ENCODE measurements around the gene VPS13D.

VPS13D gene

GRCh38 chr1:12529640-12530174, 299.9 kb downstream of the VPS13D start:
- no peak for TF ChIP-seq EP300 (IDR thresholded peaks at IDR 0.05; ENCODE audit: borderline replicate concordance)
- no peak for TF ChIP-seq EGR1 (IDR thresholded peaks at IDR 0.05)
- TF ChIP-seq YY1 (IDR thresholded peaks at IDR 0.05; ENCODE audit: low read depth) = no peak
- no peak for TF ChIP-seq CREB1 (IDR thresholded peaks at IDR 0.05; ENCODE audit: low read depth)
- TF ChIP-seq RAD21 (IDR thresholded peaks at IDR 0.05; ENCODE audit: low read depth) = no peak
- TF ChIP-seq TCF12 (IDR thresholded peaks at IDR 0.05; ENCODE audit: low read depth) = no peak
- no peak for TF ChIP-seq USF1 (IDR thresholded peaks at IDR 0.05)
- TF ChIP-seq MAX (IDR thresholded peaks at IDR 0.05) = no peak
- TF ChIP-seq NFIC (IDR thresholded peaks at IDR 0.05) = no peak
- TF ChIP-seq FOXM1 (IDR thresholded peaks at IDR 0.05; ENCODE audit: borderline replicate concordance, low read depth) = no peak
- no peak for TF ChIP-seq CEBPB (IDR thresholded peaks at IDR 0.05)
- no peak for TF ChIP-seq REST (IDR thresholded peaks at IDR 0.05; ENCODE audit: low read depth)
- TF ChIP-seq ZBTB7A (IDR thresholded peaks at IDR 0.05; ENCODE audit: low read depth) = no peak
- no peak for TF ChIP-seq TAF1 (IDR thresholded peaks at IDR 0.05; ENCODE audit: low read depth)
- no peak for TF ChIP-seq TEAD4 (IDR thresholded peaks at IDR 0.05)

- no peak for TF ChIP-seq USF1 (IDR thresholded peaks at IDR 0.05)
- no peak for TF ChIP-seq CEBPB (IDR thresholded peaks at IDR 0.05)
- TF ChIP-seq YY1 (IDR thresholded peaks at IDR 0.05; ENCODE audit: low read depth) = no peak
- TF ChIP-seq NFIC (IDR thresholded peaks at IDR 0.05) = no peak
- no peak for TF ChIP-seq ZBTB7A (IDR thresholded peaks at IDR 0.05; ENCODE audit: low read depth)
- TF ChIP-seq EGR1 (IDR thresholded peaks at IDR 0.05) = no peak
- TF ChIP-seq FOXM1 (IDR thresholded peaks at IDR 0.05; ENCODE audit: borderline replicate concordance, low read depth) = no peak
- no peak for TF ChIP-seq TCF12 (IDR thresholded peaks at IDR 0.05; ENCODE audit: low read depth)
- TF ChIP-seq TAF1 (IDR thresholded peaks at IDR 0.05; ENCODE audit: low read depth) = no peak
- no peak for TF ChIP-seq RAD21 (IDR thresholded peaks at IDR 0.05; ENCODE audit: low read depth)
- no peak for TF ChIP-seq EP300 (IDR thresholded peaks at IDR 0.05; ENCODE audit: borderline replicate concordance)
- TF ChIP-seq TEAD4 (IDR thresholded peaks at IDR 0.05) = no peak
Measured at GRCh38 chr1:12530462-12531178, 300.8 kb downstream of the VPS13D start.

GRCh38 chr1:12531179-12531499, 301.3 kb downstream of the VPS13D start:
- TF ChIP-seq EP300 (IDR thresholded peaks at IDR 0.05; ENCODE audit: borderline replicate concordance) (no peak), NFIC (IDR thresholded peaks at IDR 0.05) (no peak), YY1 (IDR thresholded peaks at IDR 0.05; ENCODE audit: low read depth) (no peak), TCF12 (IDR thresholded peaks at IDR 0.05; ENCODE audit: low read depth) (no peak), REST (IDR thresholded peaks at IDR 0.05; ENCODE audit: low read depth) (no peak), MAX (IDR thresholded peaks at IDR 0.05) (no peak), TAF1 (IDR thresholded peaks at IDR 0.05; ENCODE audit: low read depth) (no peak), RAD21 (IDR thresholded peaks at IDR 0.05; ENCODE audit: low read depth) (no peak), EGR1 (IDR thresholded peaks at IDR 0.05) (no peak), USF1 (IDR thresholded peaks at IDR 0.05) (no peak), CREB1 (IDR thresholded peaks at IDR 0.05; ENCODE audit: low read depth) (no peak), ZBTB7A (IDR thresholded peaks at IDR 0.05; ENCODE audit: low read depth) (no peak), FOXM1 (IDR thresholded peaks at IDR 0.05; ENCODE audit: borderline replicate concordance, low read depth) (no peak), CEBPB (IDR thresholded peaks at IDR 0.05) (no peak), TEAD4 (IDR thresholded peaks at IDR 0.05) (no peak)

- TF ChIP-seq CEBPB (IDR thresholded peaks at IDR 0.05) (no peak), TCF12 (IDR thresholded peaks at IDR 0.05; ENCODE audit: low read depth) (no peak), YY1 (IDR thresholded peaks at IDR 0.05; ENCODE audit: low read depth) (no peak), USF1 (IDR thresholded peaks at IDR 0.05) (no peak), ZBTB7A (IDR thresholded peaks at IDR 0.05; ENCODE audit: low read depth) (no peak), TEAD4 (IDR thresholded peaks at IDR 0.05) (no peak), NFIC (IDR thresholded peaks at IDR 0.05) (no peak), REST (IDR thresholded peaks at IDR 0.05; ENCODE audit: low read depth) (no peak)
Measured at GRCh38 chr1:12532405-12533315, 302.8 kb downstream of the VPS13D start.
